ENCODE data around the gene ATP13A1.
"Not testable (repeated sequence)": the region's sequence is repeated elsewhere in the genome, so short reads cannot be mapped to it uniquely, and the experiment has no call there.

Gene ATP13A1

GRCh38 chr19:19663256-19664120 is at the start of gene ATP13A1:
TSS of gene ATP13A1 (minus strand) at chr19:19663676. CDS start at chr19:19663666, 10 bp downstream.
- DNase-seq: peak; percentile 90 to 95

GRCh38 chr19:19711934-19712828 is 48.7 kb upstream of the ATP13A1 start:
- DNase-seq: no peak

GRCh38 chr19:19711306-19711933 is 47.9 kb upstream of the ATP13A1 start:
- DNase-seq: no peak

GRCh38 chr19:19710506-19710905 is 47.0 kb upstream of the ATP13A1 start:
- DNase-seq: no peak

GRCh38 chr19:19704836-19705235 is 41.4 kb upstream of the ATP13A1 start:
- no peak for DNase-seq

- not testable (repeated sequence) for DNase-seq
These were observed 37.0 kb upstream of the ATP13A1 start for GRCh38 chr19:19700493-19700892.

GRCh38 chr19:19697589-19697988 is 34.1 kb upstream of the ATP13A1 start:
- DNase-seq: no peak

GRCh38 chr19:19696386-19696785 is 32.9 kb upstream of the ATP13A1 start:
- DNase-seq: no peak

GRCh38 chr19:19691683-19692082 is 28.2 kb upstream of the ATP13A1 start:
- DNase-seq: no peak

GRCh38 chr19:19689023-19689422 is 25.5 kb upstream of the ATP13A1 start:
- not testable (repeated sequence) for DNase-seq

- DNase-seq: no peak
These were observed 23.6 kb upstream of the ATP13A1 start for GRCh38 chr19:19687090-19687489.

- DNase-seq: no peak
These were observed 23.1 kb upstream of the ATP13A1 start for GRCh38 chr19:19686580-19686979.

- DNase-seq: not testable (repeated sequence)
These were observed 22.6 kb upstream of the ATP13A1 start for GRCh38 chr19:19686119-19686518.

- DNase-seq: no peak
These were observed 15.9 kb upstream of the ATP13A1 start for GRCh38 chr19:19679176-19680073.

- DNase-seq: no peak
These were observed 14.1 kb upstream of the ATP13A1 start for GRCh38 chr19:19677579-19677978.

GRCh38 chr19:19674315-19674714 is 10.8 kb upstream of the ATP13A1 start:
- DNase-seq: no peak

- no peak for DNase-seq
These were observed 9.3 kb upstream of the ATP13A1 start for GRCh38 chr19:19672816-19673215.

GRCh38 chr19:19670070-19670551 is 6.6 kb upstream of the ATP13A1 start:
- no peak for DNase-seq

GRCh38 chr19:19668230-19669012 is 4.9 kb upstream of the ATP13A1 start, which contains the start of gene ZNF101:
TSS of gene ZNF101 (plus strand) at chr19:19668839. CDS start at chr19:19668964, 125 bp downstream.
- DNase-seq: peak; percentile 92

GRCh38 chr19:19665420-19665948 is 2.0 kb upstream of the ATP13A1 start:
- DNase-seq: not testable (repeated sequence)

GRCh38 chr19:19662871-19663255 is 613 bp downstream of the ATP13A1 start:
- DNase-seq: no peak

All from activated CD4-positive, alpha-beta T cell treated with anti-CD3 and anti-CD28 coated beads for 4 hours (primary cell).